H1 (cell line): ENCODE data around the gene TMEM176B. TPM values are rescaled to one million over a fixed set of nuclear protein-coding genes. Genes with fewer than 3 reads are reported as not detected.

Source experiments
- CHD7 ChIP-seq: fragments of 300-600 bp; sonication (generic); IDR thresholded peaks from 2 replicates; pipeline ENCODE4 v1.7.1; 2012; ENCODE audit warnings: low read length, moderate library complexity, mild to moderate bottlenecking, inconsistent platforms; ENCODE audit not compliant: insufficient replicate concordance
- EZH2 ChIP-seq: fragments of 200-600 bp; sonication (generic); IDR thresholded peaks from 2 replicates; pipeline ENCODE4 v1.7.1; 2012; ENCODE audit warnings: low read depth, mild to moderate bottlenecking, moderate library complexity, low read length, inconsistent platforms; ENCODE audit not compliant: severe bottlenecking
- NRF1 ChIP-seq: IDR thresholded peaks from 2 replicates; pipeline ENCODE4 v1.6.1; 2011; ENCODE audit warnings: mild to moderate bottlenecking, low read depth, low read length, improper control_type of control experiment
- POLR2AphosphoS5 ChIP-seq: IDR thresholded peaks from 2 replicates; pipeline ENCODE4 v1.6.1; 2011; ENCODE audit warnings: low read depth, low read length
- RBBP5 ChIP-seq: IDR thresholded peaks from 2 replicates; pipeline ENCODE4 v1.7.1; 2012; ENCODE audit warnings: low read depth, mild to moderate bottlenecking, inconsistent platforms, low read length, moderate library complexity, borderline replicate concordance
- SIN3A ChIP-seq, 2 experiments: IDR thresholded peaks in 1 of 2; conservative IDR thresholded peaks in 1 of 2; 2 replicates each; pipeline ENCODE4 v1.6.1; 2011 to 2012; ENCODE audit warnings: low read length in 2 of 2, improper control_type of control experiment in 1 of 2, low read depth in 1 of 2, mild to moderate bottlenecking in 1 of 2
- SIRT6 ChIP-seq: IDR thresholded peaks from one replicate; pipeline ENCODE4 v1.7.1; 2012; ENCODE audit warnings: low read length, inconsistent platforms
- SIX5 ChIP-seq: IDR thresholded peaks from 2 replicates; pipeline ENCODE4 v1.6.1; 2011; ENCODE audit warnings: mild to moderate bottlenecking, low read depth, low read length
- SRF ChIP-seq: IDR thresholded peaks from 2 replicates; pipeline ENCODE4 v1.6.1; 2011; ENCODE audit warnings: mild to moderate bottlenecking, low read depth, low read length, moderate library complexity
- SUZ12 ChIP-seq: fragments of 200-600 bp; sonication (generic); IDR thresholded peaks from 2 replicates; pipeline ENCODE4 v1.6.1; 2012; ENCODE audit warnings: mild to moderate bottlenecking, inconsistent platforms, low read length, moderate library complexity, mixed read lengths
- TBP ChIP-seq: IDR thresholded peaks from 2 replicates; pipeline ENCODE4 v1.6.1; 2011; ENCODE audit warnings: low read depth, low read length, improper control_type of control experiment
- polyA plus RNA-seq, 7 experiments: library from polyadenylated mRNA; depleted of rRNA in 3 of 7; stranded (reverse) in 5 of 7; unstranded in 2 of 7; fragments of >200 nt in 5 of 7; fragments of 200-250 nt in 2 of 7; gene quantifications; 1 replicate in 5 of 7; 2 replicates in 1 of 7; 4 replicates in 1 of 7; pipeline versions ENCODE4 v1.2.1 to v1.2.3, GENCODE V29; 2011 to 2013; ENCODE audit warnings: missing spikeins in 2 of 7, mixed read lengths in 2 of 7
- total RNA-seq: library from RNA; stranded (reverse); fragmentation: NEBNext Ultra II Directional; extraction: Animal tissue kit (Norgen Biotek cat#: 25700); gene quantifications from 2 replicates; pipeline ENCODE4 v1.2.1, GENCODE V29; 2021

Gene TMEM176B
- total and polyA plus RNA-seq, 2 of the 8 experiments (the other 6 are each of a cell fraction or from before 2014, with no cell fraction given): 1.2 to 2.1 TPM

GRCh38 chr7:150823484-150824126 lies 23.4 kb upstream of the TMEM176B start (continued):
- no peak for TF ChIP-seq CHD7
- TF ChIP-seq NRF1: no peak
- no peak for TF ChIP-seq SIX5
- no peak for TF ChIP-seq EZH2
- no peak for TF ChIP-seq SRF
- no peak for TF ChIP-seq SIN3A (conservative IDR thresholded peaks at IDR 0.05 in 1 of 2, IDR thresholded peaks at IDR 0.05 in 1 of 2; ENCODE audit: low read depth in 1 of 2, low read length in 2 of 2)
- no peak for TF ChIP-seq POLR2AphosphoS5
- TF ChIP-seq SUZ12: no peak
- no peak for TF ChIP-seq RBBP5
- TF ChIP-seq TBP: no peak
- TF ChIP-seq SIRT6: no peak
